HepG2 (cell line): ENCODE data around the gene SNED1. TPM values are rescaled to one million over a fixed set of nuclear protein-coding genes. Genes with fewer than 3 reads are reported as not detected.

Source experiments
- ARNT2 ChIP-seq: sonication (generic); formaldehyde crosslinking; IDR thresholded peaks from 2 replicates; pipeline ENCODE4 v1.8.0; 2022; ENCODE audit warnings: mild to moderate bottlenecking, low read depth, missing genetic modification reagents, moderate library complexity
- ATF4 ChIP-seq, 2 experiments: fragments of 450-650 bp in 1 of 2; sonication (generic) in 1 of 2; formaldehyde crosslinking; IDR thresholded peaks; 2 replicates each; pipeline versions ENCODE4 v1.5.0 to v1.8.0; 2020 to 2022; ENCODE audit warnings: mild to moderate bottlenecking in 1 of 2, missing genetic modification reagents in 1 of 2
- ATM ChIP-seq: fragments of 450-650 bp; IDR thresholded peaks from 2 replicates; pipeline ENCODE4 v1.7.1; 2017; ENCODE audit warnings: mild to moderate bottlenecking, borderline replicate concordance
- CCAR2 ChIP-seq: fragments of 200-400 bp; formaldehyde crosslinking; optimal IDR thresholded peaks from 2 replicates; pipeline ENCODE3; 2018; ENCODE audit warnings: low read depth, mild to moderate bottlenecking, low read length, moderate library complexity
- EHMT2 ChIP-seq: fragments of 200-600 bp; sonication (generic); IDR thresholded peaks from 2 replicates; pipeline ENCODE4 v1.7.0; 2017; ENCODE audit warnings: antibody characterized with exemption, low read depth, low read length, borderline replicate concordance
- ELF1 ChIP-seq: sonication (generic); formaldehyde crosslinking; IDR thresholded peaks from 2 replicates; pipeline ENCODE4 v1.4.0; 2020; ENCODE audit warnings: missing genetic modification reagents
- FOXJ3 ChIP-seq: sonication (generic); formaldehyde crosslinking; IDR thresholded peaks from 2 replicates; pipeline ENCODE4 v1.4.0; 2020; ENCODE audit warnings: missing genetic modification reagents, mild to moderate bottlenecking, borderline replicate concordance
- HDAC6 ChIP-seq: fragments of 200-600 bp; sonication (generic); IDR thresholded peaks from 2 replicates; pipeline ENCODE4 v1.7.0; 2017; ENCODE audit warnings: mild to moderate bottlenecking, antibody characterized with exemption, low read length, low read depth
- MAX ChIP-seq: IDR thresholded peaks from 2 replicates; pipeline ENCODE4 v1.6.1; 2012; ENCODE audit warnings: inconsistent platforms
- PRPF4 ChIP-seq: fragments of 200-400 bp; formaldehyde crosslinking; IDR thresholded peaks from 2 replicates; pipeline ENCODE4 v1.6.1; 2016; ENCODE audit warnings: low read length, low read depth; ENCODE audit not compliant: poor library complexity, severe bottlenecking
- RFXANK ChIP-seq: IDR thresholded peaks from 2 replicates; pipeline ENCODE4 v1.6.1; 2016
- ZNF460 ChIP-seq: sonication (generic); formaldehyde crosslinking; IDR thresholded peaks from 2 replicates; pipeline ENCODE4 v1.5.1; 2020; ENCODE audit warnings: missing genetic modification reagents, mild to moderate bottlenecking, borderline replicate concordance
- ZNF569 ChIP-seq: sonication (generic); formaldehyde crosslinking; IDR thresholded peaks from 2 replicates; pipeline ENCODE4 v1.5.0; 2020; ENCODE audit warnings: mild to moderate bottlenecking, missing genetic modification reagents, moderate library complexity, borderline replicate concordance
- ZNF775 ChIP-seq: sonication (generic); formaldehyde crosslinking; IDR thresholded peaks from 2 replicates; pipeline ENCODE4 v1.4.0; 2020; ENCODE audit warnings: missing genetic modification reagents, mild to moderate bottlenecking, moderate library complexity, borderline replicate concordance
- ZNF788 ChIP-seq: sonication (generic); formaldehyde crosslinking; IDR thresholded peaks from 2 replicates; pipeline ENCODE4 v1.5.0; 2020; ENCODE audit warnings: mild to moderate bottlenecking, missing genetic modification reagents, borderline replicate concordance
- ZNF792 ChIP-seq: IDR thresholded peaks from 2 replicates; pipeline ENCODE4 v1.6.1; 2016
- polyA plus RNA-seq, 8 experiments: library from polyadenylated mRNA; depleted of rRNA in 3 of 8; stranded (reverse) in 7 of 8; unstranded in 1 of 8; fragments of >200 nt; fragmentation: Illumina TruSeq in 4 of 8; extraction: Trizol in 4 of 8; gene quantifications; 2 replicates each; pipeline versions ENCODE4 v1.2.1 to v1.2.3, GENCODE V29; 2011 to 2016; ENCODE audit warnings: low read depth in 4 of 8, missing spikeins in 1 of 8, mixed read lengths in 1 of 8; ENCODE audit not compliant: insufficient read depth in 1 of 8
- total RNA-seq, 5 experiments: library from RNA; depleted of rRNA; stranded (reverse); fragments of >200 nt; fragmentation: Illumina TruSeq; extraction: Trizol; gene quantifications; 2 replicates each; pipeline ENCODE4 v1.2.3, GENCODE V29; 2016; ENCODE audit warnings: low read depth in 1 of 5
- TF ChIP-seq, protein P1 (sequence below): sonication (generic); formaldehyde crosslinking; IDR thresholded peaks from 2 replicates; pipeline ENCODE4 v1.4.0; 2020; ENCODE audit warnings: mild to moderate bottlenecking, missing genetic modification reagents
- TF ChIP-seq, protein P2 (sequence below): sonication (generic); formaldehyde crosslinking; IDR thresholded peaks from 2 replicates; pipeline ENCODE4 v1.5.0; 2020; ENCODE audit warnings: missing genetic modification reagents, mild to moderate bottlenecking, borderline replicate concordance
- TF ChIP-seq, protein P3 (sequence below): sonication (generic); formaldehyde crosslinking; IDR thresholded peaks from 2 replicates; pipeline ENCODE4 v1.4.0; 2020; ENCODE audit warnings: missing genetic modification reagents

The SNED1 gene
- total and polyA plus RNA-seq, 2 of the 13 experiments (the other 11 are each of a cell fraction or from before 2014, with no cell fraction given) = 0.15 to 0.65 TPM

DNA sequence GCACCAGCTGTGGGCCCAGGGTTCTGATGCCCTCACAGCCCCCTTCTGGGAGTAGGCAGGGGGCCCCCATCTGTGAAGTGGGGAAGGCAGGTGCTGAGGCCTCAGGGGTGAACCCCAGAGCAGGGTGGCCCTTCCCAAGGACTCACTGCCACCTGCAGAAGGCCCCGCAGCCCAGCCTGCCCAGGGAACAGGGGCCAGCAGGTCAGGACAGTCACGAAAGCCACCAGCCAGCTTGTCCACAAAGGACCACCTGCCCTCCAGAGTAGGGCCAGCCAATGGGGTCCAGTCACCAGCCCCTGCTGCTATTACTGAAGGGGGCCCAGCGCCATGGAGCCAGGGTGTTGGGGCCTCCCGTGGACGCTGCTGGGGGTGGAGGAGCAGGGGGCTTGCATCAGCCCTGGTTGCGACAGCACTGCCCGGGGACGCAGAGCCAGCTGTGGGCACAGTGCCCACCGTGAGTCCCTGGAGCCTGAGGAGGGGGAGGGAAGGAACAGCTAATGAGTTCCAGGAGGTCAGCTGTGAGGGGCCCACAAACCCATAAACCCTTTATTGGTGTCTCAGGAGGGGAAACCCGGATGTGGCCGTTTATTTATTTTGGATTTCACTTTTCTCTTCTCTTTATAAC, 11.5 kb upstream of the SNED1 start (continued):
- TF ChIP-seq, protein P1, sequence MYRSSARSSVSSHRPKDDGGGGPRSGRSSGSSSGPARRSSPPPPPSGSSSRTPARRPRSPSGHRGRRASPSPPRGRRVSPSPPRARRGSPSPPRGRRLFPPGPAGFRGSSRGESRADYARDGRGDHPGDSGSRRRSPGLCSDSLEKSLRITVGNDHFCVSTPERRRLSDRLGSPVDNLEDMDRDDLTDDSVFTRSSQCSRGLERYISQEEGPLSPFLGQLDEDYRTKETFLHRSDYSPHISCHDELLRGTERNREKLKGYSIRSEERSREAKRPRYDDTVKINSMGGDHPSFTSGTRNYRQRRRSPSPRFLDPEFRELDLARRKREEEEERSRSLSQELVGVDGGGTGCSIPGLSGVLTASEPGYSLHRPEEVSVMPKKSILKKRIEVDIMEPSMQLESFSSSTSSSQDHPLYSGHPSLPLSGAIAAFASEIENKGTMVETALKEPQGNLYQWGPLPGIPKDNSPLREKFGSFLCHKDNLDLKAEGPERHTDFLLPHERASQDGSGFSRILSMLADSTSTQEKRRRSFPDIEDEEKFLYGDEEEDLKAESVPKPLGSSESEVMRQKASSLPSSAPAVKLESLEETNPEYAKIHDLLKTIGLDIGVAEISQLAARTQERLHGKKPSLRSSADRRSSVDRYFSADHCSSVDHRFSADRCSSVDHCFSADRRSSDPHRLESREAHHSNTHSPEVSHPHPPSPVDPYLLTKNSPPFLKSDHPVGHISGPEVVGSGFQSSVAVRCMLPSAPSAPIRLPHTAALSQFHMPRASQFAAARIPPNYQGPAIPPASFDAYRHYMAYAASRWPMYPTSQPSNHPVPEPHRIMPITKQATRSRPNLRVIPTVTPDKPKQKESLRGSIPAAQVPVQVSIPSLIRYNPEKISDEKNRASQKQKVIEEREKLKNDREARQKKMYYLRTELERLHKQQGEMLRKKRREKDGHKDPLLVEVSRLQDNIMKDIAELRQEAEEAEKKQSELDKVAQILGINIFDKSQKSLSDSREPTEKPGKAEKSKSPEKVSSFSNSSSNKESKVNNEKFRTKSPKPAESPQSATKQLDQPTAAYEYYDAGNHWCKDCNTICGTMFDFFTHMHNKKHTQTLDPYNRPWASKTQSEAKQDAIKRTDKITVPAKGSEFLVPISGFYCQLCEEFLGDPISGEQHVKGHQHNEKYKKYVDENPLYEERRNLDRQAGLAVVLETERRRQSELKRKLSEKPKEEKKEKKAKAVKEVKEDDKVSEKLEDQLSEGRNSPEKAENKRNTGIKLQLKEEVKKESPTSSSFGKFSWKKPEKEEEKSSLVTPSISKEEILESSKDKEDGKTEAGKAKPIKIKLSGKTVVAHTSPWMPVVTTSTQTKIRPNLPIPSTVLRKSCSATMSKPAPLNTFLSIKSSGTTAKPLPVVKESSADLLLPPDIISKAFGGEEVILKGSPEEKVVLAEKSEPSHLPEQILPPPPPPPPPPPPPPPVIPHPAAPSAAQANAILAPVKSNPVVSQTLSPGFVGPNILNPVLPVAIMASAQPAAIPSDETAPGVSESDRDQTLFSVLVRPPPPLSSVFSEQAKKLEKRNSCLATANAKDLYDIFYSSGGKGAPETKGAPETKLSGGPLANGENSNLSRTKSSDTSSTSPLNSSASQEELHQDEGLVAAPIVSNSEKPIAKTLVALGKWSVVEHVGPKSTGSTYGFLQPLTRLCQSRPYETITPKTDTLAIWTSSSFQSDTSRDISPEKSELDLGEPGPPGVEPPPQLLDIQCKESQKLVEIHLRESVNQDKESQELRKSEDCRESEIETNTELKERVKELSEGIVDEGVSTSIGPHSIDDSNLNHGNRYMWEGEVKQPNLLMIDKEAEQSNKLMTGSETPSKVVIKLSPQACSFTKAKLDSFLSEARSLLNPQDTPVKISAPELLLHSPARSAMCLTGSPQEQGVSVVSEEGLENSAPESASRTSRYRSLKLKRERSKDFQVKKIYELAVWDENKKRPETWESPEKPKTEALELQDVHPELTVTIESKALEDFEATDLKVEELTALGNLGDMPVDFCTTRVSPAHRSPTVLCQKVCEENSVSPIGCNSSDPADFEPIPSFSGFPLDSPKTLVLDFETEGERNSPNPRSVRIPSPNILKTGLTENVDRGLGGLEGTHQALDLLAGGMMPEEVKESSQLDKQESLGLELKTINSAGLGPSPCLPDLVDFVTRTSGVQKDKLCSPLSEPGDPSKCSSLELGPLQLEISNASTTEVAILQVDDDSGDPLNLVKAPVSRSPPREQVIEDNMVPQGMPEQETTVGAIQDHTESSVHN (CRISPR knock-in tag) = no peak
- TF ChIP-seq ATF4 (CRISPR knock-in tag; IDR thresholded peaks at IDR 0.05) (peak in 1 of 2 experiments; percentile 96; a peak in 2 of 4 replicates), ZNF792 (CRISPR knock-in tag) (no peak), MAX (no peak), PRPF4 (no peak), ZNF569 (CRISPR knock-in tag) (no peak), ZNF460 (CRISPR knock-in tag) (no peak), ATM (no peak), ELF1 (CRISPR knock-in tag) (no peak), RFXANK (CRISPR knock-in tag) (no peak), ZNF788 (CRISPR knock-in tag) (no peak), ARNT2 (CRISPR knock-in tag) (peak; percentile 60; the same call in 1 of the 2 replicates), HDAC6 (no peak), FOXJ3 (CRISPR knock-in tag) (no peak), CCAR2 (no peak), EHMT2 (no peak), ZNF775 (no peak)
- TF ChIP-seq, protein P2, sequence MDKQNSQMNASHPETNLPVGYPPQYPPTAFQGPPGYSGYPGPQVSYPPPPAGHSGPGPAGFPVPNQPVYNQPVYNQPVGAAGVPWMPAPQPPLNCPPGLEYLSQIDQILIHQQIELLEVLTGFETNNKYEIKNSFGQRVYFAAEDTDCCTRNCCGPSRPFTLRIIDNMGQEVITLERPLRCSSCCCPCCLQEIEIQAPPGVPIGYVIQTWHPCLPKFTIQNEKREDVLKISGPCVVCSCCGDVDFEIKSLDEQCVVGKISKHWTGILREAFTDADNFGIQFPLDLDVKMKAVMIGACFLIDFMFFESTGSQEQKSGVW = no peak
- TF ChIP-seq, protein P3, sequence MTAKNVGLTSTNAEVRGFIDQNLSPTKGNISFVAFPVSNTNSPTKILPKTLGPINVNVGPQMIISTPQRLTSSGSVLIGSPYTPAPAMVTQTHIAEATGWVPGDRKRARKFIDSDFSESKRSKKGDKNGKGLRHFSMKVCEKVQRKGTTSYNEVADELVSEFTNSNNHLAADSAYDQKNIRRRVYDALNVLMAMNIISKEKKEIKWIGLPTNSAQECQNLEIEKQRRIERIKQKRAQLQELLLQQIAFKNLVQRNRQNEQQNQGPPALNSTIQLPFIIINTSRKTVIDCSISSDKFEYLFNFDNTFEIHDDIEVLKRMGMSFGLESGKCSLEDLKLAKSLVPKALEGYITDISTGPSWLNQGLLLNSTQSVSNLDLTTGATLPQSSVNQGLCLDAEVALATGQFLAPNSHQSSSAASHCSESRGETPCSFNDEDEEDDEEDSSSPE (CRISPR knock-in tag) = no peak
